KMS-11 (cell line): Measurements from ENCODE around the gene ATOSA.

Experiments
- H2AFZ ChIP-seq: fragments of 200-600 bp; sonication (generic); 2 replicates; pipeline ENCODE4 v1.6.1; 2016; ENCODE audit warnings: antibody characterized with exemption, mixed run types, low read depth
- H3K27ac ChIP-seq: fragments of 200-600 bp; sonication (generic); 2 replicates; pipeline ENCODE4 v1.6.1; 2016; ENCODE audit warnings: mild to moderate bottlenecking, mixed run types
- H3K27me3 ChIP-seq: fragments of 200-600 bp; sonication (generic); 2 replicates; pipeline ENCODE4 v1.6.1; 2017; ENCODE audit warnings: mild to moderate bottlenecking, low read depth, mixed run types, moderate library complexity; ENCODE audit not compliant: insufficient read depth
- H3K36me3 ChIP-seq: fragments of 200-600 bp; sonication (generic); 2 replicates; pipeline ENCODE4 v1.6.1; 2017; ENCODE audit warnings: mild to moderate bottlenecking, mixed run types; ENCODE audit not compliant: insufficient read depth
- H3K4me1 ChIP-seq: fragments of 200-600 bp; sonication (generic); 2 replicates; pipeline ENCODE4 v1.6.1; 2016; ENCODE audit warnings: mild to moderate bottlenecking, low read depth, mixed run types; ENCODE audit not compliant: poor library complexity, severe bottlenecking
- H3K4me2 ChIP-seq: fragments of 200-600 bp; sonication (generic); 2 replicates; pipeline ENCODE4 v1.7.0; 2016; ENCODE audit warnings: mild to moderate bottlenecking, mixed run types
- H3K4me3 ChIP-seq: fragments of 200-600 bp; sonication (generic); IDR thresholded peaks from 2 replicates; pipeline ENCODE4 v1.6.1; 2017; ENCODE audit warnings: low read depth, low read length, mixed read lengths; ENCODE audit not compliant: insufficient read depth
- H3K79me2 ChIP-seq: fragments of 200-600 bp; sonication (generic); 2 replicates; pipeline ENCODE4 v1.6.1; 2016; ENCODE audit warnings: low read depth, mixed run types; ENCODE audit not compliant: insufficient read depth
- H3K9ac ChIP-seq: fragments of 200-600 bp; sonication (generic); 2 replicates; pipeline ENCODE4 v1.6.1; 2016; ENCODE audit warnings: mild to moderate bottlenecking, mixed run types
- H4K20me1 ChIP-seq: fragments of 200-600 bp; sonication (generic); 2 replicates; pipeline ENCODE4 v1.6.1; 2016; ENCODE audit warnings: mild to moderate bottlenecking, mixed run types; ENCODE audit not compliant: insufficient read depth
- CTCF ChIP-seq: fragments of 200-600 bp; sonication (generic); conservative IDR thresholded peaks from 2 replicates; pipeline ENCODE4 v1.6.1; 2017; ENCODE audit warnings: low read depth, mild to moderate bottlenecking, antibody characterized with exemption, low read length, moderate library complexity, mixed read lengths

The ATOSA gene

GRCh38 chr15:52649686-52650085, 29.5 kb downstream of the ATOSA start:
- Histone ChIP-seq H3K27ac (peak overlapping the region; percentile 32; the same call in 1 of the 2 replicates), H4K20me1 (no peaks in the 10 kb centered on the region), H3K4me3 (no peak overlapping the region), H3K4me2 (peak overlapping the region; percentile 66), H3K9ac (no peak overlapping the region), H2AFZ (no peak overlapping the region), H3K36me3 (no peaks in the 10 kb centered on the region; the same call in 1 of the 2 replicates), H3K79me2 (no peaks in the 10 kb centered on the region; the same call in 1 of the 2 replicates), H3K4me1 (peaks cover 73% of the 10 kb centered on the region), H3K27me3 (no peaks in the 10 kb centered on the region)
- TF ChIP-seq CTCF, result no peak

- no peak for TF ChIP-seq CTCF
- Histone ChIP-seq H3K9ac (no peak overlapping the region), H4K20me1 (no peaks in the 10 kb centered on the region), H3K4me3 (no peak overlapping the region), H3K4me1 (peaks cover 90% of the 10 kb centered on the region), H2AFZ (no peak overlapping the region), H3K79me2 (no peaks in the 10 kb centered on the region), H3K36me3 (no peaks in the 10 kb centered on the region; the same call in 1 of the 2 replicates), H3K4me2 (no peak overlapping the region), H3K27me3 (no peaks in the 10 kb centered on the region), H3K27ac (no peak overlapping the region)
Measured at GRCh38 chr15:52645916-52646315, 33.3 kb downstream of the ATOSA start.

GRCh38 chr15:52642386-52643361, 36.5 kb downstream of the ATOSA start:
- Histone ChIP-seq H3K79me2 (no peaks in the 10 kb centered on the region), H2AFZ (no peak overlapping the region), H4K20me1 (no peaks in the 10 kb centered on the region), H3K4me3 (no peak overlapping the region), H3K9ac (peak overlapping the region; percentile 5; the same call in 1 of the 2 replicates), H3K4me1 (peaks cover 63% of the 10 kb centered on the region), H3K27me3 (no peaks in the 10 kb centered on the region), H3K27ac (peak overlapping the region; percentile 51), H3K36me3 (no peaks in the 10 kb centered on the region; the same call in 1 of the 2 replicates), H3K4me2 (peak overlapping the region; percentile 84)
- no peak for TF ChIP-seq CTCF

- no peak for TF ChIP-seq CTCF
- H3K4me1 ChIP-seq, result peaks cover 10% of the 10 kb centered on the region
- H3K79me2 ChIP-seq, result no peaks in the 10 kb centered on the region
Measured at GRCh38 chr15:52636459-52636858, 42.7 kb downstream of the ATOSA start.

More at GRCh38 chr15:52636459-52636858, 42.7 kb downstream of the ATOSA start:
- Histone ChIP-seq H3K27me3 (no peaks in the 10 kb centered on the region), H3K4me3 (no peak overlapping the region), H3K9ac (no peak overlapping the region), H3K36me3 (no peaks in the 10 kb centered on the region), H3K27ac (no peak overlapping the region), H2AFZ (no peak overlapping the region), H4K20me1 (no peaks in the 10 kb centered on the region), H3K4me2 (no peak overlapping the region)
